HepG2 (cell line): Measurements from ENCODE around the gene ACOXL. TPM values are rescaled to one million over a fixed set of nuclear protein-coding genes. Genes with fewer than 3 reads are reported as not detected.

Source experiments
- ATAC-seq: fragments of 200-7000 bp; cut with Tn5 transposase; 3 replicates; pipeline ENCODE4 v1.9.1; 2020; ENCODE audit warnings: mild to moderate bottlenecking, moderate library complexity
- BruUV-seq: library from RNA; stranded (reverse); fragments of 400-500 nt; replicated peaks from 2 replicates; lab custom pipeline; 2021; lab: Mats Ljungman, UMichigan
- CTCF ChIA-PET: fragments of 300-600 bp; formaldehyde crosslinking; extraction: SDS; loops from one replicate; lab custom pipeline; 2021; ENCODE audit warnings: low total read pairs, inconsistent platforms, low intra/inter-chr PET ratio; lab: Yijun Ruan, JAX
- POLR2A ChIA-PET: fragments of 350-600 bp; sonication (Branson Sonifier 250); formaldehyde crosslinking; loops from one replicate; lab custom pipeline; 2020; ENCODE audit warnings: antibody characterized with exemption, inconsistent platforms; lab: Yijun Ruan, JAX
- DNase-seq: peaks from one replicate; pipeline ENCODE4 v3.0.0-alpha.2; 2015; ENCODE audit warnings: low spot score
- FAIRE-seq: peaks from 3 replicates; lab custom pipeline; 2011; peaks lifted over from hg19 to GRCh38; lab: Jason Lieb, UNC
- H2AFZ ChIP-seq: one replicate; pipeline ENCODE4 v1.6.1; 2011; ENCODE audit warnings: low read length, inconsistent platforms
- H3K27ac ChIP-seq: fragments of 300-600 bp; 3 replicates; pipeline ENCODE4 v1.8.0; 2011; ENCODE audit warnings: mixed run types, mild to moderate bottlenecking, mixed read lengths, low read length, inconsistent platforms; ENCODE audit not compliant: insufficient read depth; ENCODE audit errors: extremely low read length
- H3K27me3 ChIP-seq, 2 experiments: fragments of 200-600 bp in 1 of 2; 2 replicates in 1 of 2; 3 replicates in 1 of 2; pipeline versions ENCODE4 v1.6.0 to v1.8.0; 2011; ENCODE audit warnings: low read length in 2 of 2, mild to moderate bottlenecking in 2 of 2, moderate library complexity in 2 of 2, inconsistent platforms in 1 of 2; ENCODE audit not compliant: insufficient read depth in 2 of 2, control insufficient read depth in 1 of 2
- H3K36me3 ChIP-seq, 2 experiments: fragments of 200-600 bp in 1 of 2; replicated peaks in 1 of 2; 2 replicates in 1 of 2; 3 replicates in 1 of 2; pipeline versions ENCODE4 v1.5.1 to v1.8.0; 2011; ENCODE audit warnings: low read length in 2 of 2, inconsistent platforms in 1 of 2; ENCODE audit not compliant: insufficient read depth in 2 of 2, control insufficient read depth in 1 of 2
- H3K4me1 ChIP-seq: 2 replicates; pipeline ENCODE4 v1.5.1; 2012; ENCODE audit warnings: low read length, inconsistent platforms; ENCODE audit not compliant: insufficient read depth
- H3K4me2 ChIP-seq: 2 replicates; pipeline ENCODE4 v1.6.0; 2011; ENCODE audit warnings: low read depth, low read length, inconsistent platforms
- H3K4me3 ChIP-seq, 3 experiments: fragments of 200-600 bp in 1 of 3; sonication (generic), shearing (Covaris generic) in 1 of 3; replicated peaks in 1 of 3; 2 replicates each; pipeline ENCODE4 v1.5.1; 2011 to 2016; ENCODE audit warnings: low read length in 3 of 3, inconsistent platforms in 2 of 3, low read depth in 2 of 3, mild to moderate bottlenecking in 2 of 3, control low read depth in 1 of 3, mixed read lengths in 1 of 3; ENCODE audit not compliant: insufficient read depth in 1 of 3
- H3K79me2 ChIP-seq: one replicate; pipeline ENCODE4 v1.6.1; 2011; ENCODE audit warnings: low read length, inconsistent platforms; ENCODE audit not compliant: insufficient read depth
- H3K9ac ChIP-seq: 2 replicates; pipeline ENCODE4 v1.6.0; 2011; ENCODE audit warnings: mild to moderate bottlenecking, low read depth, low read length, inconsistent platforms; ENCODE audit not compliant: insufficient read depth
- H3K9me3 ChIP-seq: 2 replicates; pipeline ENCODE4 v1.5.1; 2012; ENCODE audit warnings: mild to moderate bottlenecking, low read length
- H4K20me1 ChIP-seq: 2 replicates; pipeline ENCODE4 v1.6.0; 2011; ENCODE audit warnings: inconsistent platforms, mild to moderate bottlenecking, low read length, moderate library complexity; ENCODE audit not compliant: insufficient read depth
- CENPX ChIP-seq: sonication (generic); formaldehyde crosslinking; IDR thresholded peaks from 2 replicates; pipeline ENCODE4 v1.9.0; 2021; ENCODE audit warnings: mild to moderate bottlenecking, missing genetic modification reagents, moderate library complexity
- HOXA7 ChIP-seq: sonication (generic); formaldehyde crosslinking; IDR thresholded peaks from 2 replicates; pipeline ENCODE4 v1.8.1; 2022; ENCODE audit warnings: mild to moderate bottlenecking, missing genetic modification reagents, moderate library complexity
- NFATC3 ChIP-seq: sonication (generic); formaldehyde crosslinking; IDR thresholded peaks from 2 replicates; pipeline ENCODE4 v1.5.1; 2020; ENCODE audit warnings: mild to moderate bottlenecking, missing genetic modification reagents
- NFYC ChIP-seq: IDR thresholded peaks from 2 replicates; pipeline ENCODE4 v1.6.1; 2016; ENCODE audit warnings: missing genetic modification reagents, missing compliant biosample characterization
- ZBTB21 ChIP-seq: sonication (generic); formaldehyde crosslinking; IDR thresholded peaks from 2 replicates; pipeline ENCODE4 v1.4.0; 2020; ENCODE audit warnings: missing genetic modification reagents
- ZBTB7B ChIP-seq: sonication (generic); formaldehyde crosslinking; IDR thresholded peaks from 2 replicates; pipeline ENCODE4 v1.4.0; 2020; ENCODE audit warnings: missing genetic modification reagents
- ZNF12 ChIP-seq: sonication (generic); formaldehyde crosslinking; IDR thresholded peaks from 2 replicates; pipeline ENCODE4 v1.5.0; 2020; ENCODE audit warnings: missing genetic modification reagents
- ZNF3 ChIP-seq: IDR thresholded peaks from 2 replicates; pipeline ENCODE4 v1.7.0; 2017; ENCODE audit warnings: inconsistent platforms
- ZNF546 ChIP-seq: sonication (generic); formaldehyde crosslinking; conservative IDR thresholded peaks from 2 replicates; pipeline ENCODE4 v1.8.1; 2023; ENCODE audit warnings: mild to moderate bottlenecking, missing genetic modification reagents
- ZNF629 ChIP-seq: sonication (generic); formaldehyde crosslinking; conservative IDR thresholded peaks from 2 replicates; pipeline ENCODE4 v1.5.0; 2020; ENCODE audit warnings: missing genetic modification reagents
- ZSCAN30 ChIP-seq: sonication (generic); formaldehyde crosslinking; IDR thresholded peaks from 2 replicates; pipeline ENCODE4 v1.5.0; 2020; ENCODE audit warnings: mild to moderate bottlenecking, missing genetic modification reagents
- WGBS: methylation state at CpG from one replicate; pipeline ENCODE4 v1.1.6; 2017; ENCODE audit warnings: low lambda C conversion rate; 5-methylcytosine and 5-hydroxymethylcytosine counted together
- in situ Hi-C: cut with HindIII; loops from 2 replicates; pipeline ENCODE4 v1.10.0; 2017; ENCODE audit warnings: low pct_unique_long_range_greater_than_20kb; ENCODE audit not compliant: extremely low pct_ligation_motif_present
- intact Hi-C: fragments of 100-400 bp; cut with micrococcal nuclease; formaldehyde crosslinking; loops from one replicate; pipeline ENCODE4 v1.10.0; 2022; ENCODE audit not compliant: unreplicated experiment
- polyA plus RNA-seq, 8 experiments: library from polyadenylated mRNA; depleted of rRNA in 3 of 8; stranded (reverse) in 7 of 8; unstranded in 1 of 8; fragments of >200 nt; fragmentation: Illumina TruSeq in 4 of 8; extraction: Trizol in 4 of 8; gene quantifications; 2 replicates each; pipeline versions ENCODE4 v1.2.1 to v1.2.3, GENCODE V29; 2011 to 2016; ENCODE audit warnings: low read depth in 4 of 8, missing spikeins in 1 of 8, mixed read lengths in 1 of 8; ENCODE audit not compliant: insufficient read depth in 1 of 8
- total RNA-seq, 5 experiments: library from RNA; depleted of rRNA; stranded (reverse); fragments of >200 nt; fragmentation: Illumina TruSeq; extraction: Trizol; gene quantifications; 2 replicates each; pipeline ENCODE4 v1.2.3, GENCODE V29; 2016; ENCODE audit warnings: low read depth in 1 of 5
- TF ChIP-seq, protein P1 (sequence below), 2 experiments: IDR thresholded peaks; 2 replicates each; pipeline ENCODE4 v1.6.1; 2011 to 2012; ENCODE audit warnings: low read length in 2 of 2, borderline replicate concordance in 1 of 2, low read depth in 1 of 2, mild to moderate bottlenecking in 1 of 2, moderate library complexity in 1 of 2
- TF ChIP-seq, protein P2 (sequence below): sonication (generic); formaldehyde crosslinking; IDR thresholded peaks from 2 replicates; pipeline ENCODE4 v1.5.0; 2020; ENCODE audit warnings: missing genetic modification reagents, mild to moderate bottlenecking, borderline replicate concordance
- TF ChIP-seq, protein P3 (sequence below): fragments of 450-650 bp; IDR thresholded peaks from 2 replicates; pipeline ENCODE4 v1.6.1; 2017

The ACOXL gene
- total and polyA plus RNA-seq, 2 of the 13 experiments (the other 11 are each of a cell fraction or from before 2014, with no cell fraction given) = not detected

DNA sequence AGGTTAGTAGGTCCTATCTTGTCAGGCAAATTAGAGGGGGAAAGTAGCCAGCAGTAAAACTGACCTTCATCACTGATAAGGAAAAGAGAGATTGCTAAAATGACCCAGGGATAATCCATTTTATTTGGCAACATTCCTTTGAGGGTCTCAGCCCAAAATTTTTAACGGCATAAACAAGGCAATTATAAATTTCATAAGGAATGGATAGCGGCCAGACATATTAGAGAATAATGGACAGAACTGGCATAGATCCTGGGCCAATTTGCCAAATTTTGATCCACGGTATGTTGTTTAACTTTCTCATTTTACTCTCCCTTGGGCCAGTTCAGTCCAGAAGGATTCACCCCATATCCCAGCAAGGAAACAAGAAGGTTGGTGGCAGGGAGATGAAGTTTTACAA, 217.9 kb downstream of the ACOXL start:
- no peak for FAIRE-seq
- Histone ChIP-seq H3K9ac (no peak overlapping the region), H2AFZ (no peak overlapping the region), H3K27ac (no peak overlapping the region), H3K4me2 (no peak overlapping the region), H3K36me3 (no peaks in the 10 kb centered on the region), H3K27me3 (0 out of 5 replicates have a peak, but pooled peaks cover 0 to 6% of the 10 kb centered on the region in 2 experiments), H3K9me3 (no peaks in the 10 kb centered on the region), H4K20me1 (no peaks in the 10 kb centered on the region), H3K4me1 (no peaks in the 10 kb centered on the region), H3K79me2 (no peaks in the 10 kb centered on the region), H3K4me3 (no peak overlapping the region)
- POLR2A ChIA-PET = no interaction called here
- TF ChIP-seq, protein P1, sequence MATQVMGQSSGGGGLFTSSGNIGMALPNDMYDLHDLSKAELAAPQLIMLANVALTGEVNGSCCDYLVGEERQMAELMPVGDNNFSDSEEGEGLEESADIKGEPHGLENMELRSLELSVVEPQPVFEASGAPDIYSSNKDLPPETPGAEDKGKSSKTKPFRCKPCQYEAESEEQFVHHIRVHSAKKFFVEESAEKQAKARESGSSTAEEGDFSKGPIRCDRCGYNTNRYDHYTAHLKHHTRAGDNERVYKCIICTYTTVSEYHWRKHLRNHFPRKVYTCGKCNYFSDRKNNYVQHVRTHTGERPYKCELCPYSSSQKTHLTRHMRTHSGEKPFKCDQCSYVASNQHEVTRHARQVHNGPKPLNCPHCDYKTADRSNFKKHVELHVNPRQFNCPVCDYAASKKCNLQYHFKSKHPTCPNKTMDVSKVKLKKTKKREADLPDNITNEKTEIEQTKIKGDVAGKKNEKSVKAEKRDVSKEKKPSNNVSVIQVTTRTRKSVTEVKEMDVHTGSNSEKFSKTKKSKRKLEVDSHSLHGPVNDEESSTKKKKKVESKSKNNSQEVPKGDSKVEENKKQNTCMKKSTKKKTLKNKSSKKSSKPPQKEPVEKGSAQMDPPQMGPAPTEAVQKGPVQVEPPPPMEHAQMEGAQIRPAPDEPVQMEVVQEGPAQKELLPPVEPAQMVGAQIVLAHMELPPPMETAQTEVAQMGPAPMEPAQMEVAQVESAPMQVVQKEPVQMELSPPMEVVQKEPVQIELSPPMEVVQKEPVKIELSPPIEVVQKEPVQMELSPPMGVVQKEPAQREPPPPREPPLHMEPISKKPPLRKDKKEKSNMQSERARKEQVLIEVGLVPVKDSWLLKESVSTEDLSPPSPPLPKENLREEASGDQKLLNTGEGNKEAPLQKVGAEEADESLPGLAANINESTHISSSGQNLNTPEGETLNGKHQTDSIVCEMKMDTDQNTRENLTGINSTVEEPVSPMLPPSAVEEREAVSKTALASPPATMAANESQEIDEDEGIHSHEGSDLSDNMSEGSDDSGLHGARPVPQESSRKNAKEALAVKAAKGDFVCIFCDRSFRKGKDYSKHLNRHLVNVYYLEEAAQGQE (IDR thresholded peaks at IDR 0.05; ENCODE audit: borderline replicate concordance in 1 of 2, low read depth in 1 of 2, low read length in 2 of 2) = no peak
- TF ChIP-seq HOXA7 (CRISPR knock-in tag) = no peak
- no peak for TF ChIP-seq NFYC (CRISPR knock-in tag)
- TF ChIP-seq, protein P2, sequence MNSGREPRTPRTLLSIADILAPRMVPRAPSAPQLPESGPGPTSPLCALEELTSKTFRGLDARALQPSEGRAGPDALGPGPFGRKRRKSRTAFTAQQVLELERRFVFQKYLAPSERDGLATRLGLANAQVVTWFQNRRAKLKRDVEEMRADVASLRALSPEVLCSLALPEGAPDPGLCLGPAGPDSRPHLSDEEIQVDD (CRISPR knock-in tag) = no peak
- TF ChIP-seq ZBTB21 = no peak
- TF ChIP-seq ZBTB7B (CRISPR knock-in tag) = no peak
- no peak for TF ChIP-seq ZNF546 (CRISPR knock-in tag)
- TF ChIP-seq, protein P3, sequence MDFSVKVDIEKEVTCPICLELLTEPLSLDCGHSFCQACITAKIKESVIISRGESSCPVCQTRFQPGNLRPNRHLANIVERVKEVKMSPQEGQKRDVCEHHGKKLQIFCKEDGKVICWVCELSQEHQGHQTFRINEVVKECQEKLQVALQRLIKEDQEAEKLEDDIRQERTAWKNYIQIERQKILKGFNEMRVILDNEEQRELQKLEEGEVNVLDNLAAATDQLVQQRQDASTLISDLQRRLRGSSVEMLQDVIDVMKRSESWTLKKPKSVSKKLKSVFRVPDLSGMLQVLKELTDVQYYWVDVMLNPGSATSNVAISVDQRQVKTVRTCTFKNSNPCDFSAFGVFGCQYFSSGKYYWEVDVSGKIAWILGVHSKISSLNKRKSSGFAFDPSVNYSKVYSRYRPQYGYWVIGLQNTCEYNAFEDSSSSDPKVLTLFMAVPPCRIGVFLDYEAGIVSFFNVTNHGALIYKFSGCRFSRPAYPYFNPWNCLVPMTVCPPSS = no peak
- TF ChIP-seq ZSCAN30 (CRISPR knock-in tag) = no peak
- no peak for TF ChIP-seq ZNF3 (CRISPR knock-in tag)
- TF ChIP-seq NFATC3 = no peak
- TF ChIP-seq ZNF629 = no peak
- no peak for TF ChIP-seq CENPX (CRISPR knock-in tag)
- no peak for TF ChIP-seq ZNF12 (CRISPR knock-in tag)
- ATAC-seq = no peak
- CTCF ChIA-PET = no interaction called here
- WGBS = 10% methylated on average over 3 of the region's 3 CpGs
- DNase-seq = no peak
- intact Hi-C loops (no loop called here), in situ Hi-C loops (no loop called here)
- no TSS peak for BruUV-seq
